HCT116 (cell line): Measurements from ENCODE around the gene IRX6. TPM values are rescaled to one million over a fixed set of nuclear protein-coding genes. Genes with fewer than 3 reads are reported as not detected.

ENCODE experiments used
- ATAC-seq: fragments of 200-7000 bp; cut with Tn5 transposase; 2 replicates; pipeline ENCODE4 v1.9.1; 2020; ENCODE audit warnings: mild to moderate bottlenecking, moderate library complexity
- BruUV-seq: library from RNA; stranded (reverse); fragments of 400-500 nt; replicated peaks from 2 replicates; lab custom pipeline; 2021; lab: Mats Ljungman, UMichigan
- CTCF ChIA-PET: fragments of 300-600 bp; sonication (Branson Sonifier 250); formaldehyde crosslinking; loops from one replicate; lab custom pipeline; 2021; ENCODE audit warnings: antibody characterized with exemption; lab: Charles Lee
- POLR2A ChIA-PET: fragments of 300-600, 350-600 bp; sonication (Branson Sonifier 250); formaldehyde crosslinking; loops from one replicate; lab custom pipeline; 2021; ENCODE audit warnings: antibody characterized with exemption; lab: Charles Lee
- RAD21 ChIA-PET, 2 experiments: fragments of 300-600 bp; sonication (Branson Sonifier 250); formaldehyde crosslinking; loops; one replicate each; lab custom pipeline; 2023; ENCODE audit warnings: low total read pairs in 2 of 2; ENCODE audit not compliant: uncharacterized antibody in 2 of 2, unreplicated experiment in 2 of 2, low non-redundant PET in 1 of 2; lab: Charles Lee
- DNase-seq: peaks from one replicate; pipeline ENCODE4 v3.0.0-alpha.2; 2010; ENCODE audit warnings: low read depth, low spot score
- H2AFZ ChIP-seq: fragments of 200-600 bp; shearing (Covaris generic), sonication (generic); 2 replicates; pipeline ENCODE4 v1.6.1; 2017; ENCODE audit warnings: low read depth, mixed run types, mixed read lengths, antibody characterized with exemption, low read length; ENCODE audit not compliant: poor library complexity, severe bottlenecking
- H3K27ac ChIP-seq: 2 replicates; pipeline ENCODE4 v1.5.1; 2012; ENCODE audit warnings: low read depth, low read length
- H3K27me3 ChIP-seq: fragments of 200-600 bp; sonication (generic); 2 replicates; pipeline ENCODE4 v1.6.1; 2016; ENCODE audit warnings: mixed run types, low read length, mixed read lengths; ENCODE audit not compliant: insufficient read depth
- H3K36me3 ChIP-seq, 2 experiments: fragments of 200-500 bp in 1 of 2; fragments of 200-600 bp in 1 of 2; sonication (Bioruptor generic) in 1 of 2; sonication (generic) in 1 of 2; 2 replicates each; pipeline versions ENCODE4 v1.5.1 to v1.6.1; 2014 to 2016; ENCODE audit warnings: low read length in 2 of 2, inconsistent platforms in 1 of 2, mixed read lengths in 1 of 2, mixed run types in 1 of 2; ENCODE audit not compliant: insufficient read depth in 2 of 2, control insufficient read depth in 1 of 2
- H3K4me1 ChIP-seq, 2 experiments: fragments of 200-600 bp in 1 of 2; sonication (generic) in 1 of 2; 2 replicates each; pipeline versions ENCODE4 v1.5.1 to v1.6.1; 2012 to 2017; ENCODE audit warnings: low read length in 2 of 2, inconsistent platforms in 1 of 2, mild to moderate bottlenecking in 1 of 2, mixed read lengths in 1 of 2, mixed run types in 1 of 2, moderate library complexity in 1 of 2; ENCODE audit not compliant: insufficient read depth in 2 of 2, control insufficient read depth in 1 of 2
- H3K4me2 ChIP-seq: fragments of 200-600 bp; sonication (generic); 2 replicates; pipeline ENCODE4 v1.6.1; 2017; ENCODE audit warnings: mixed run types, low read length, mixed read lengths
- H3K4me3 ChIP-seq, 2 experiments: fragments of 200-600 bp in 1 of 2; sonication (generic) in 1 of 2; replicated peaks in 1 of 2; 2 replicates each; pipeline ENCODE4 v1.5.1; 2011 to 2016; ENCODE audit warnings: low read length in 2 of 2, control low read depth in 1 of 2, low read depth in 1 of 2, mild to moderate bottlenecking in 1 of 2, mixed read lengths in 1 of 2, mixed run types in 1 of 2
- H3K79me2 ChIP-seq: fragments of 200-600 bp; sonication (generic); 2 replicates; pipeline ENCODE4 v1.6.1; 2017; ENCODE audit warnings: mild to moderate bottlenecking, mixed run types, low read length, moderate library complexity, mixed read lengths; ENCODE audit not compliant: insufficient read depth
- H3K9ac ChIP-seq: fragments of 200-600 bp; sonication (generic); 2 replicates; pipeline ENCODE4 v1.6.1; 2016; ENCODE audit warnings: low read length, mixed read lengths
- H3K9me2 ChIP-seq: fragments of 200-600 bp; sonication (generic), shearing (Covaris generic); 2 replicates; pipeline ENCODE4 v1.6.1; 2017; ENCODE audit warnings: mixed run types, mild to moderate bottlenecking, moderate library complexity; ENCODE audit not compliant: insufficient read depth
- H3K9me3 ChIP-seq, 2 experiments: fragments of 200-500 bp in 1 of 2; fragments of 200-600 bp in 1 of 2; sonication (Bioruptor generic) in 1 of 2; sonication (generic) in 1 of 2; 2 replicates each; pipeline ENCODE4 v1.6.1; 2014 to 2017; ENCODE audit warnings: low read length in 2 of 2, mixed read lengths in 2 of 2, inconsistent platforms in 1 of 2, low read depth in 1 of 2, mild to moderate bottlenecking in 1 of 2, mixed run types in 1 of 2, moderate library complexity in 1 of 2; ENCODE audit not compliant: control insufficient read depth in 1 of 2, insufficient read depth in 1 of 2
- H4K20me1 ChIP-seq: fragments of 200-600 bp; sonication (generic), shearing (Covaris generic); 2 replicates; pipeline ENCODE4 v1.6.1; 2017; ENCODE audit warnings: mixed run types, mild to moderate bottlenecking, moderate library complexity; ENCODE audit not compliant: insufficient read depth
- CBX3 ChIP-seq: IDR thresholded peaks from 2 replicates; pipeline ENCODE4 v1.6.1; 2012; ENCODE audit warnings: low read depth
- CEBPB ChIP-seq: IDR thresholded peaks from 2 replicates; pipeline ENCODE4 v1.6.1; 2012; ENCODE audit warnings: low read depth
- EGR1 ChIP-seq: IDR thresholded peaks from 2 replicates; pipeline ENCODE4 v1.6.1; 2012; ENCODE audit warnings: low read depth
- FOSL1 ChIP-seq: IDR thresholded peaks from 2 replicates; pipeline ENCODE4 v1.6.1; 2012; ENCODE audit warnings: low read depth
- POLR2A ChIP-seq: IDR thresholded peaks from 2 replicates; pipeline ENCODE4 v1.7.0; 2011; ENCODE audit warnings: borderline replicate concordance; ENCODE audit not compliant: insufficient read depth, insufficient read length; ENCODE audit errors: extremely low read depth
- POLR2AphosphoS5 ChIP-seq: IDR thresholded peaks from 2 replicates; pipeline ENCODE4 v1.6.1; 2011; ENCODE audit warnings: mild to moderate bottlenecking, low read depth, low read length, moderate library complexity
- SP1 ChIP-seq: IDR thresholded peaks from 2 replicates; pipeline ENCODE4 v1.6.1; 2012; ENCODE audit warnings: low read depth
- SRF ChIP-seq: IDR thresholded peaks from 2 replicates; pipeline ENCODE4 v1.6.1; 2012; ENCODE audit warnings: low read depth
- YY1 ChIP-seq: IDR thresholded peaks from 2 replicates; pipeline ENCODE4 v1.6.1; 2011; ENCODE audit warnings: low read length, low read depth, moderate library complexity, mild to moderate bottlenecking; ENCODE audit not compliant: insufficient replicate concordance; ENCODE audit errors: extremely low read depth
- ZFX ChIP-seq: fragments of 450-650 bp; IDR thresholded peaks from 2 replicates; pipeline ENCODE4 v1.6.1; 2017
- intact Hi-C: fragments of 100-400 bp; cut with micrococcal nuclease; formaldehyde crosslinking; loops from 2 replicates; pipeline ENCODE4 v1.10.0; 2022
- total RNA-seq: library from RNA; stranded (reverse); gene quantifications from one replicate; pipeline ENCODE4 v1.2.1, GENCODE V29; 2021; ENCODE audit not compliant: unreplicated experiment
- TF ChIP-seq, protein P1 (sequence below): IDR thresholded peaks from 2 replicates; pipeline ENCODE4 v1.6.1; 2012
- TF ChIP-seq, protein P2 (sequence below), 3 experiments: fragments of 200-600 bp in 1 of 3; sonication (generic) in 1 of 3; IDR thresholded peaks in 2 of 3; conservative IDR thresholded peaks in 1 of 3; 2 replicates each; pipeline ENCODE4 v1.5.1; 2012 to 2017; ENCODE audit warnings: low read depth in 2 of 3, low read length in 2 of 3, antibody characterized with exemption in 1 of 3, borderline replicate concordance in 1 of 3, control low read depth in 1 of 3, mild to moderate bottlenecking in 1 of 3, mixed read lengths in 1 of 3, mixed run types in 1 of 3, moderate library complexity in 1 of 3; ENCODE audit not compliant: insufficient read depth in 1 of 3
- TF ChIP-seq, protein P3 (sequence below): IDR thresholded peaks from 2 replicates; pipeline ENCODE4 v1.6.1; 2012

IRX6 gene
- total RNA-seq, 1 experiment from 2014 or later, result not detected

DNA sequence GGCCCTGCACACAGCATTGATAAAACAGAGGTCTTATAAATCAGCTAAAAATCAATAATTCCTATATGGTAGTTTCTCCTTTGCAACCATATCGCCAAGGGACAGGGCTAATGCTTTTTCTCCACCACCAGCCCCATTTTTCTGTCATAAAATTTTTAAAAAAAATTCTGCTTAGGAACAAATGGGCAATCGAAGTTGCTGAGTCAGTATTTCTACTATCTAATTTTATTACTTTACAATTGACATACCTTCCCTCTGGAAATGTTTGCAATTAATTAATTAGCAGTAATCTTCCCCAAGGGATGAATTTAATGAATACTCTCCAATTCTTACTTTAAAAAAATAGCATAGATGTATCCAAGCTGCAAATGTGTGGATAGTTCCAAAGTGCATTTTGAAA lies 1.7 kb upstream of the IRX6 start:
- Histone ChIP-seq H4K20me1 (no peaks in the 10 kb centered on the region), H2AFZ (no peak overlapping the region)

More for the DNA sequence above, 1.7 kb upstream of the IRX6 start:
- Histone ChIP-seq H3K27me3 (peaks cover 54% of the 10 kb centered on the region), H3K27ac (no peak overlapping the region), H3K9ac (no peak overlapping the region), H3K4me1 (no peaks in the 10 kb centered on the region)
- no peak for ATAC-seq
- TF ChIP-seq YY1, result no peak
- no peak for TF ChIP-seq CBX3
- no peak for TF ChIP-seq ZFX
- TF ChIP-seq EGR1, result no peak
- no peak for TF ChIP-seq SRF
- TF ChIP-seq POLR2AphosphoS5, result no peak
- no peak for TF ChIP-seq SP1
- TF ChIP-seq, protein P1, sequence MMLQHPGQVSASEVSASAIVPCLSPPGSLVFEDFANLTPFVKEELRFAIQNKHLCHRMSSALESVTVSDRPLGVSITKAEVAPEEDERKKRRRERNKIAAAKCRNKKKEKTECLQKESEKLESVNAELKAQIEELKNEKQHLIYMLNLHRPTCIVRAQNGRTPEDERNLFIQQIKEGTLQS, result no peak
- no peak for TF ChIP-seq POLR2A
- TF ChIP-seq, protein P2, sequence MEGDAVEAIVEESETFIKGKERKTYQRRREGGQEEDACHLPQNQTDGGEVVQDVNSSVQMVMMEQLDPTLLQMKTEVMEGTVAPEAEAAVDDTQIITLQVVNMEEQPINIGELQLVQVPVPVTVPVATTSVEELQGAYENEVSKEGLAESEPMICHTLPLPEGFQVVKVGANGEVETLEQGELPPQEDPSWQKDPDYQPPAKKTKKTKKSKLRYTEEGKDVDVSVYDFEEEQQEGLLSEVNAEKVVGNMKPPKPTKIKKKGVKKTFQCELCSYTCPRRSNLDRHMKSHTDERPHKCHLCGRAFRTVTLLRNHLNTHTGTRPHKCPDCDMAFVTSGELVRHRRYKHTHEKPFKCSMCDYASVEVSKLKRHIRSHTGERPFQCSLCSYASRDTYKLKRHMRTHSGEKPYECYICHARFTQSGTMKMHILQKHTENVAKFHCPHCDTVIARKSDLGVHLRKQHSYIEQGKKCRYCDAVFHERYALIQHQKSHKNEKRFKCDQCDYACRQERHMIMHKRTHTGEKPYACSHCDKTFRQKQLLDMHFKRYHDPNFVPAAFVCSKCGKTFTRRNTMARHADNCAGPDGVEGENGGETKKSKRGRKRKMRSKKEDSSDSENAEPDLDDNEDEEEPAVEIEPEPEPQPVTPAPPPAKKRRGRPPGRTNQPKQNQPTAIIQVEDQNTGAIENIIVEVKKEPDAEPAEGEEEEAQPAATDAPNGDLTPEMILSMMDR (IDR thresholded peaks at IDR 0.05 in 2 of 3, conservative IDR thresholded peaks at IDR 0.05 in 1 of 3; ENCODE audit: borderline replicate concordance in 1 of 3, insufficient read depth in 1 of 3, low read depth in 2 of 3, low read length in 2 of 3), result no peak
- TF ChIP-seq CEBPB, result no peak
- no peak for TF ChIP-seq FOSL1
- TF ChIP-seq, protein P3, sequence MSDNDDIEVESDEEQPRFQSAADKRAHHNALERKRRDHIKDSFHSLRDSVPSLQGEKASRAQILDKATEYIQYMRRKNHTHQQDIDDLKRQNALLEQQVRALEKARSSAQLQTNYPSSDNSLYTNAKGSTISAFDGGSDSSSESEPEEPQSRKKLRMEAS, result no peak
- TF ChIP-seq, all 23 proteins: peak for 0
- no peaks in the 10 kb centered on the region for H3K9me3 ChIP-seq
- H3K4me3 ChIP-seq, result no peak overlapping the region
- intact Hi-C loops, result no loop called here
- ChIA-PET RAD21 (no interaction called here), POLR2A (no interaction called here), CTCF (no interaction called here)
- H3K9me2 ChIP-seq, result no peaks in the 10 kb centered on the region
- no peak for DNase-seq
- no peaks in the 10 kb centered on the region for H3K36me3 ChIP-seq
- H3K4me2 ChIP-seq, result no peak overlapping the region
- no TSS peak for BruUV-seq
- H3K79me2 ChIP-seq, result no peaks in the 10 kb centered on the region
